WTC11 (cell line): ENCODE data around the gene ACOD1. TPM values are rescaled to one million over a fixed set of nuclear protein-coding genes. Genes with fewer than 3 reads are reported as not detected.

ENCODE experiments used
- ATAC-seq: fragments of 200-7000 bp; cut with Tn5 transposase; 2 replicates; pipeline ENCODE4 v1.10.0; 2021; ENCODE audit warnings: mild to moderate bottlenecking, moderate library complexity
- CTCF ChIA-PET: fragments of 300-600 bp; sonication (Branson Sonifier 250); formaldehyde crosslinking; loops from one replicate; lab custom pipeline; 2021; ENCODE audit warnings: antibody characterized with exemption; lab: Charles Lee
- POLR2A ChIA-PET: fragments of 350-600 bp; sonication (Branson Sonifier 250); formaldehyde crosslinking; loops from one replicate; lab custom pipeline; 2021; ENCODE audit warnings: antibody characterized with exemption; lab: Charles Lee
- DNase-seq: peaks from one replicate; pipeline ENCODE4 v3.0.0; 2021; ENCODE audit warnings: low spot score
- H3K27ac Mint-ChIP-seq: 2 replicates; pipeline ENCODE4 v1.8.0; 2021; ENCODE audit warnings: mixed read lengths
- H3K27me3 Mint-ChIP-seq: 2 replicates; pipeline ENCODE4 v1.8.0; 2021; ENCODE audit warnings: low read depth, mild to moderate bottlenecking, moderate library complexity, mixed read lengths
- H3K36me3 Mint-ChIP-seq: 2 replicates; pipeline ENCODE4 v1.8.0; 2021; ENCODE audit warnings: mixed read lengths
- H3K4me1 Mint-ChIP-seq: 2 replicates; pipeline ENCODE4 v1.8.0; 2022; ENCODE audit warnings: mixed read lengths
- H3K4me3 Mint-ChIP-seq: 2 replicates; pipeline ENCODE4 v1.8.0; 2021; ENCODE audit warnings: mild to moderate bottlenecking, moderate library complexity, mixed read lengths
- H3K9me3 Mint-ChIP-seq: 2 replicates; pipeline ENCODE4 v1.8.0; 2021; ENCODE audit warnings: mixed read lengths
- CREB1 ChIP-seq: sonication (generic); formaldehyde crosslinking; IDR thresholded peaks from 2 replicates; pipeline ENCODE4 v1.8.0; 2023; ENCODE audit warnings: mild to moderate bottlenecking, missing genetic modification reagents
- FOXP1 ChIP-seq: sonication (generic); formaldehyde crosslinking; IDR thresholded peaks from 2 replicates; pipeline ENCODE4 v1.8.0; 2022; ENCODE audit warnings: missing genetic modification reagents, mild to moderate bottlenecking, moderate library complexity, borderline replicate concordance
- GRHL2 ChIP-seq: fragments of 250-450 bp; sonication (Bioruptor Pico); IDR thresholded peaks from 2 replicates; pipeline ENCODE4 v1.8.0; 2022; ENCODE audit warnings: mild to moderate bottlenecking, moderate library complexity; ENCODE audit not compliant: insufficient replicate concordance, severe bottlenecking
- HMGA2 ChIP-seq: fragments of 250-450 bp; sonication (Bioruptor Pico); IDR thresholded peaks from 2 replicates; pipeline ENCODE4 v1.4.0; 2021; ENCODE audit warnings: mild to moderate bottlenecking, moderate library complexity
- HMGXB4 ChIP-seq: sonication (generic); formaldehyde crosslinking; IDR thresholded peaks from 2 replicates; pipeline ENCODE4 v1.8.1; 2023; ENCODE audit warnings: mild to moderate bottlenecking, moderate library complexity, missing genetic modification reagents
- JUN ChIP-seq: sonication (generic); formaldehyde crosslinking; IDR thresholded peaks from 2 replicates; pipeline ENCODE4 v1.8.0; 2023; ENCODE audit warnings: mild to moderate bottlenecking, missing genetic modification reagents
- KAT7 ChIP-seq: sonication (generic); formaldehyde crosslinking; IDR thresholded peaks from 2 replicates; pipeline ENCODE4 v1.8.1; 2023; ENCODE audit warnings: missing genetic modification reagents, mild to moderate bottlenecking, borderline replicate concordance
- NR1H2 ChIP-seq: sonication (generic); formaldehyde crosslinking; IDR thresholded peaks from 2 replicates; pipeline ENCODE4 v1.9.0; 2021; ENCODE audit warnings: mild to moderate bottlenecking, moderate library complexity, missing genetic modification reagents
- PRDM15 ChIP-seq: sonication (generic); formaldehyde crosslinking; IDR thresholded peaks from 2 replicates; pipeline ENCODE4 v1.8.0; 2022; ENCODE audit warnings: missing genetic modification reagents
- TEAD1 ChIP-seq: sonication (generic); formaldehyde crosslinking; IDR thresholded peaks from 2 replicates; pipeline ENCODE4 v1.8.0; 2022; ENCODE audit warnings: mild to moderate bottlenecking, missing genetic modification reagents
- ZBTB21 ChIP-seq: sonication (generic); formaldehyde crosslinking; IDR thresholded peaks from 2 replicates; pipeline ENCODE4 v1.8.1; 2023; ENCODE audit warnings: mild to moderate bottlenecking, missing genetic modification reagents, borderline replicate concordance
- ZNF138 ChIP-seq: sonication (generic); formaldehyde crosslinking; conservative IDR thresholded peaks from 2 replicates; pipeline ENCODE4 v1.8.1; 2022; ENCODE audit warnings: mild to moderate bottlenecking, moderate library complexity, missing genetic modification reagents
- ZNF232 ChIP-seq: sonication (generic); formaldehyde crosslinking; IDR thresholded peaks from 2 replicates; pipeline ENCODE4 v1.8.0; 2022; ENCODE audit warnings: mild to moderate bottlenecking, missing genetic modification reagents
- total RNA-seq: library from RNA; stranded (reverse); gene quantifications from 3 replicates; pipeline ENCODE4 v1.2.3, GENCODE V29; 2021
- TF ChIP-seq, protein P1 (sequence below): sonication (generic); formaldehyde crosslinking; IDR thresholded peaks from 2 replicates; pipeline ENCODE4 v1.8.1; 2023; ENCODE audit warnings: mild to moderate bottlenecking, missing genetic modification reagents
- TF ChIP-seq, protein P2 (sequence below): sonication (generic); formaldehyde crosslinking; IDR thresholded peaks from 2 replicates; pipeline ENCODE4 v1.8.0; 2023; ENCODE audit warnings: missing genetic modification reagents, mild to moderate bottlenecking, borderline replicate concordance
- TF ChIP-seq, protein P3 (sequence below): fragments of 200-600 bp; IDR thresholded peaks from 2 replicates; pipeline ENCODE4 v1.8.0; 2022; ENCODE audit warnings: antibody characterized with exemption

ACOD1 gene
- total RNA-seq, 1 experiment from 2014 or later = not detected

DNA sequence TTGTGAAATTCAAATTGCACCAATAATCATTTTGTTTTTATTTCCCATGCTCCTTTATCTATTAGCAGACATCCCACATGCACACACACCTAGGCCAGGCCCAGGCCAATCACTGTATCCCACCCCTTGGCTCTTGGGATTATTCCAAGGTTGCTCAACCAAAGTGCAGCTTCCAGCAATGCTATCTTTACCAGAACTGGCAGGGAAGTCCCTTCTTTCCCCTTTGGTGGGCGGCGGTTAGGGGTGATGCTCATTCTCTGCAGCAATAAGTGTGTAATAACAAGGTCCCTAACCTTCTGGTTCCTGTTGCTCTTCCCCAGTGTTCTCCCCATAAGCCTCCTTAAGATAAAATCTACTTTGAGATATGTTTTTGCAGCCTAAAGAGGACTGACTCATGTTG lies 43.8 kb upstream of the ACOD1 start (continued):
- no peak for TF ChIP-seq ZBTB21
- TF ChIP-seq CREB1 = no peak
- no peak for TF ChIP-seq HMGA2
- no peak for TF ChIP-seq FOXP1 (CRISPR knock-in tag)
- TF ChIP-seq ZNF138 (CRISPR knock-in tag) = no peak
- no peak for TF ChIP-seq JUN (CRISPR knock-in tag)
- no peak for TF ChIP-seq HMGXB4 (CRISPR knock-in tag)
- TF ChIP-seq PRDM15 = no peak
- TF ChIP-seq, protein P1, sequence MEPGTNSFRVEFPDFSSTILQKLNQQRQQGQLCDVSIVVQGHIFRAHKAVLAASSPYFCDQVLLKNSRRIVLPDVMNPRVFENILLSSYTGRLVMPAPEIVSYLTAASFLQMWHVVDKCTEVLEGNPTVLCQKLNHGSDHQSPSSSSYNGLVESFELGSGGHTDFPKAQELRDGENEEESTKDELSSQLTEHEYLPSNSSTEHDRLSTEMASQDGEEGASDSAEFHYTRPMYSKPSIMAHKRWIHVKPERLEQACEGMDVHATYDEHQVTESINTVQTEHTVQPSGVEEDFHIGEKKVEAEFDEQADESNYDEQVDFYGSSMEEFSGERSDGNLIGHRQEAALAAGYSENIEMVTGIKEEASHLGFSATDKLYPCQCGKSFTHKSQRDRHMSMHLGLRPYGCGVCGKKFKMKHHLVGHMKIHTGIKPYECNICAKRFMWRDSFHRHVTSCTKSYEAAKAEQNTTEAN (CRISPR knock-in tag) = no peak
- TF ChIP-seq, protein P2, sequence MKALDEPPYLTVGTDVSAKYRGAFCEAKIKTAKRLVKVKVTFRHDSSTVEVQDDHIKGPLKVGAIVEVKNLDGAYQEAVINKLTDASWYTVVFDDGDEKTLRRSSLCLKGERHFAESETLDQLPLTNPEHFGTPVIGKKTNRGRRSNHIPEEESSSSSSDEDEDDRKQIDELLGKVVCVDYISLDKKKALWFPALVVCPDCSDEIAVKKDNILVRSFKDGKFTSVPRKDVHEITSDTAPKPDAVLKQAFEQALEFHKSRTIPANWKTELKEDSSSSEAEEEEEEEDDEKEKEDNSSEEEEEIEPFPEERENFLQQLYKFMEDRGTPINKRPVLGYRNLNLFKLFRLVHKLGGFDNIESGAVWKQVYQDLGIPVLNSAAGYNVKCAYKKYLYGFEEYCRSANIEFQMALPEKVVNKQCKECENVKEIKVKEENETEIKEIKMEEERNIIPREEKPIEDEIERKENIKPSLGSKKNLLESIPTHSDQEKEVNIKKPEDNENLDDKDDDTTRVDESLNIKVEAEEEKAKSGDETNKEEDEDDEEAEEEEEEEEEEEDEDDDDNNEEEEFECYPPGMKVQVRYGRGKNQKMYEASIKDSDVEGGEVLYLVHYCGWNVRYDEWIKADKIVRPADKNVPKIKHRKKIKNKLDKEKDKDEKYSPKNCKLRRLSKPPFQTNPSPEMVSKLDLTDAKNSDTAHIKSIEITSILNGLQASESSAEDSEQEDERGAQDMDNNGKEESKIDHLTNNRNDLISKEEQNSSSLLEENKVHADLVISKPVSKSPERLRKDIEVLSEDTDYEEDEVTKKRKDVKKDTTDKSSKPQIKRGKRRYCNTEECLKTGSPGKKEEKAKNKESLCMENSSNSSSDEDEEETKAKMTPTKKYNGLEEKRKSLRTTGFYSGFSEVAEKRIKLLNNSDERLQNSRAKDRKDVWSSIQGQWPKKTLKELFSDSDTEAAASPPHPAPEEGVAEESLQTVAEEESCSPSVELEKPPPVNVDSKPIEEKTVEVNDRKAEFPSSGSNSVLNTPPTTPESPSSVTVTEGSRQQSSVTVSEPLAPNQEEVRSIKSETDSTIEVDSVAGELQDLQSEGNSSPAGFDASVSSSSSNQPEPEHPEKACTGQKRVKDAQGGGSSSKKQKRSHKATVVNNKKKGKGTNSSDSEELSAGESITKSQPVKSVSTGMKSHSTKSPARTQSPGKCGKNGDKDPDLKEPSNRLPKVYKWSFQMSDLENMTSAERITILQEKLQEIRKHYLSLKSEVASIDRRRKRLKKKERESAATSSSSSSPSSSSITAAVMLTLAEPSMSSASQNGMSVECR = no peak
- TF ChIP-seq NR1H2 (CRISPR knock-in tag) = no peak

- no peaks in the 10 kb centered on the region for H3K36me3 Mint-ChIP-seq
- no peaks in the 10 kb centered on the region for H3K4me1 Mint-ChIP-seq
- ATAC-seq = no peak
- H3K9me3 Mint-ChIP-seq = peaks cover 6% of the 10 kb centered on the region; the same call in 1 of the 2 replicates
- CTCF ChIA-PET = no interaction called here
- H3K27me3 Mint-ChIP-seq = no peaks in the 10 kb centered on the region
- no peak for DNase-seq
- POLR2A ChIA-PET = no interaction called here
- no peak overlapping the region for H3K4me3 Mint-ChIP-seq
- TF ChIP-seq KAT7 (no peak), TEAD1 (CRISPR knock-in tag) (no peak), ZNF232 (CRISPR knock-in tag) (no peak), GRHL2 (CRISPR knock-in tag) (no peak)
- TF ChIP-seq, protein P3, sequence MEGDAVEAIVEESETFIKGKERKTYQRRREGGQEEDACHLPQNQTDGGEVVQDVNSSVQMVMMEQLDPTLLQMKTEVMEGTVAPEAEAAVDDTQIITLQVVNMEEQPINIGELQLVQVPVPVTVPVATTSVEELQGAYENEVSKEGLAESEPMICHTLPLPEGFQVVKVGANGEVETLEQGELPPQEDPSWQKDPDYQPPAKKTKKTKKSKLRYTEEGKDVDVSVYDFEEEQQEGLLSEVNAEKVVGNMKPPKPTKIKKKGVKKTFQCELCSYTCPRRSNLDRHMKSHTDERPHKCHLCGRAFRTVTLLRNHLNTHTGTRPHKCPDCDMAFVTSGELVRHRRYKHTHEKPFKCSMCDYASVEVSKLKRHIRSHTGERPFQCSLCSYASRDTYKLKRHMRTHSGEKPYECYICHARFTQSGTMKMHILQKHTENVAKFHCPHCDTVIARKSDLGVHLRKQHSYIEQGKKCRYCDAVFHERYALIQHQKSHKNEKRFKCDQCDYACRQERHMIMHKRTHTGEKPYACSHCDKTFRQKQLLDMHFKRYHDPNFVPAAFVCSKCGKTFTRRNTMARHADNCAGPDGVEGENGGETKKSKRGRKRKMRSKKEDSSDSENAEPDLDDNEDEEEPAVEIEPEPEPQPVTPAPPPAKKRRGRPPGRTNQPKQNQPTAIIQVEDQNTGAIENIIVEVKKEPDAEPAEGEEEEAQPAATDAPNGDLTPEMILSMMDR = no peak
- TF ChIP-seq, all 79 proteins: peak for 0
- no peak overlapping the region for H3K27ac Mint-ChIP-seq
Measured at GRCh38 chr13:76912476-76912875, 35.8 kb upstream of the ACOD1 start.
